ENCODE measurements around the gene FRS3. TPM values are rescaled to one million over a fixed set of nuclear protein-coding genes. Genes with fewer than 3 reads are reported as not detected.

Gene FRS3
- total RNA-seq, 1 donor: 1.8 TPM

- Histone ChIP-seq H3K27me3 (ENCODE audit: insufficient read depth, low read length) (no peaks in the 10 kb centered on the region), H3K4me2 (ENCODE audit: insufficient read depth, low read length) (no peak overlapping the region), H3K9me3 (ENCODE audit: low read depth, low read length) (no peaks in the 10 kb centered on the region), H2AFZ (ENCODE audit: low read length) (no peak overlapping the region), H4K20me1 (ENCODE audit: insufficient read depth, low read length) (peaks cover 26% of the 10 kb centered on the region), H3K4me1 (ENCODE audit: insufficient read depth, low read length) (peaks cover 35% of the 10 kb centered on the region), H3K27ac (ENCODE audit: low read depth, low read length) (no peak overlapping the region), H3K79me2 (ENCODE audit: insufficient read depth, low read length) (peaks cover 57% of the 10 kb centered on the region), H3K36me3 (ENCODE audit: insufficient read depth, low read length) (no peaks in the 10 kb centered on the region), H3K4me3 (ENCODE audit: insufficient read depth, low read length) (no peak overlapping the region)
- peak; percentile 34 for DNase-seq (ENCODE audit: insufficient read length, low spot score, missing footprints)
- TF ChIP-seq, protein P1, sequence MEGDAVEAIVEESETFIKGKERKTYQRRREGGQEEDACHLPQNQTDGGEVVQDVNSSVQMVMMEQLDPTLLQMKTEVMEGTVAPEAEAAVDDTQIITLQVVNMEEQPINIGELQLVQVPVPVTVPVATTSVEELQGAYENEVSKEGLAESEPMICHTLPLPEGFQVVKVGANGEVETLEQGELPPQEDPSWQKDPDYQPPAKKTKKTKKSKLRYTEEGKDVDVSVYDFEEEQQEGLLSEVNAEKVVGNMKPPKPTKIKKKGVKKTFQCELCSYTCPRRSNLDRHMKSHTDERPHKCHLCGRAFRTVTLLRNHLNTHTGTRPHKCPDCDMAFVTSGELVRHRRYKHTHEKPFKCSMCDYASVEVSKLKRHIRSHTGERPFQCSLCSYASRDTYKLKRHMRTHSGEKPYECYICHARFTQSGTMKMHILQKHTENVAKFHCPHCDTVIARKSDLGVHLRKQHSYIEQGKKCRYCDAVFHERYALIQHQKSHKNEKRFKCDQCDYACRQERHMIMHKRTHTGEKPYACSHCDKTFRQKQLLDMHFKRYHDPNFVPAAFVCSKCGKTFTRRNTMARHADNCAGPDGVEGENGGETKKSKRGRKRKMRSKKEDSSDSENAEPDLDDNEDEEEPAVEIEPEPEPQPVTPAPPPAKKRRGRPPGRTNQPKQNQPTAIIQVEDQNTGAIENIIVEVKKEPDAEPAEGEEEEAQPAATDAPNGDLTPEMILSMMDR (IDR thresholded peaks at IDR 0.05; ENCODE audit: extremely low read depth, low read depth, low read length): no peak
Measured at GRCh38 chr6:41728073-41728936, 51.4 kb downstream of the FRS3 start.

- Histone ChIP-seq H3K4me3 (ENCODE audit: insufficient read depth, low read length) (no peak overlapping the region), H4K20me1 (ENCODE audit: insufficient read depth, low read length) (peaks cover 20% of the 10 kb centered on the region), H3K27me3 (ENCODE audit: insufficient read depth, low read length) (no peaks in the 10 kb centered on the region), H3K4me2 (ENCODE audit: insufficient read depth, low read length) (no peak overlapping the region), H3K79me2 (ENCODE audit: insufficient read depth, low read length) (peaks cover 57% of the 10 kb centered on the region), H2AFZ (ENCODE audit: low read length) (no peak overlapping the region), H3K4me1 (ENCODE audit: insufficient read depth, low read length) (peaks cover 35% of the 10 kb centered on the region), H3K36me3 (ENCODE audit: insufficient read depth, low read length) (no peaks in the 10 kb centered on the region), H3K27ac (ENCODE audit: low read depth, low read length) (no peak overlapping the region), H3K9me3 (ENCODE audit: low read depth, low read length) (no peaks in the 10 kb centered on the region)
- DNase-seq (ENCODE audit: insufficient read length, low spot score, missing footprints): no peak
- TF ChIP-seq, protein P1 (IDR thresholded peaks at IDR 0.05; ENCODE audit: extremely low read depth, low read depth, low read length): no peak
Measured at GRCh38 chr6:41727705-41728072, 52.0 kb downstream of the FRS3 start.

GRCh38 chr6:41726876-41727275, 52.8 kb downstream of the FRS3 start:
- Histone ChIP-seq H3K27ac (ENCODE audit: low read depth, low read length) (no peak overlapping the region), H3K4me3 (ENCODE audit: insufficient read depth, low read length) (no peak overlapping the region), H3K36me3 (ENCODE audit: insufficient read depth, low read length) (no peaks in the 10 kb centered on the region), H3K9me3 (ENCODE audit: low read depth, low read length) (no peaks in the 10 kb centered on the region), H3K79me2 (ENCODE audit: insufficient read depth, low read length) (peaks cover 53% of the 10 kb centered on the region), H3K27me3 (ENCODE audit: insufficient read depth, low read length) (no peaks in the 10 kb centered on the region), H3K4me1 (ENCODE audit: insufficient read depth, low read length) (peaks cover 32% of the 10 kb centered on the region), H2AFZ (ENCODE audit: low read length) (no peak overlapping the region), H3K4me2 (ENCODE audit: insufficient read depth, low read length) (no peak overlapping the region), H4K20me1 (ENCODE audit: insufficient read depth, low read length) (peaks cover 17% of the 10 kb centered on the region)
- DNase-seq (ENCODE audit: insufficient read length, low spot score, missing footprints): no peak
- TF ChIP-seq, protein P1 (IDR thresholded peaks at IDR 0.05; ENCODE audit: extremely low read depth, low read depth, low read length): no peak
